Activated CD8-positive, alpha-beta memory T cell treated with anti-CD3 and anti-CD28 coated beads for 36 hours (primary cell): ENCODE measurements around the gene SLC1A2. TPM values are rescaled to one million over a fixed set of nuclear protein-coding genes. Genes with fewer than 3 reads are reported as not detected.

Experiments used
- CTCF ChIA-PET: fragments of 350-600 bp; sonication (Branson Sonifier 250); formaldehyde crosslinking; loops from one replicate; lab custom pipeline; 2021; ENCODE audit warnings: antibody characterized with exemption; lab: Charles Lee
- POLR2A ChIA-PET: fragments of 350-600 bp; sonication (Branson Sonifier 250); formaldehyde crosslinking; loops from one replicate; lab custom pipeline; 2021; ENCODE audit warnings: antibody characterized with exemption; lab: Charles Lee
- total RNA-seq, 2 experiments: library from RNA; stranded (reverse); gene quantifications; one replicate each; pipeline ENCODE4 v1.2.3, GENCODE V29; 2021

Gene SLC1A2
- total RNA-seq, 2 experiments from 2014 or later, result not detected

- ChIA-PET POLR2A (no interaction called here), CTCF (no interaction called here)
Measured at GRCh38 chr11:35265755-35266454, 153.5 kb downstream of the SLC1A2 start.

GRCh38 chr11:35262735-35263134, 156.6 kb downstream of the SLC1A2 start:
- ChIA-PET CTCF (no interaction called here), POLR2A (no interaction called here)

- POLR2A ChIA-PET, result no interaction called here
- CTCF ChIA-PET, result no interaction called here
Measured at GRCh38 chr11:35262056-35262455, 157.3 kb downstream of the SLC1A2 start.

GRCh38 chr11:35261197-35261596, 158.2 kb downstream of the SLC1A2 start:
- POLR2A ChIA-PET, result no interaction called here
- CTCF ChIA-PET, result interaction anchor here (0.9 kb wide), 1 partner anchor 15 kb away, joined by 4 read pairs; no protein-coding TSS in a partner anchor

DNA sequence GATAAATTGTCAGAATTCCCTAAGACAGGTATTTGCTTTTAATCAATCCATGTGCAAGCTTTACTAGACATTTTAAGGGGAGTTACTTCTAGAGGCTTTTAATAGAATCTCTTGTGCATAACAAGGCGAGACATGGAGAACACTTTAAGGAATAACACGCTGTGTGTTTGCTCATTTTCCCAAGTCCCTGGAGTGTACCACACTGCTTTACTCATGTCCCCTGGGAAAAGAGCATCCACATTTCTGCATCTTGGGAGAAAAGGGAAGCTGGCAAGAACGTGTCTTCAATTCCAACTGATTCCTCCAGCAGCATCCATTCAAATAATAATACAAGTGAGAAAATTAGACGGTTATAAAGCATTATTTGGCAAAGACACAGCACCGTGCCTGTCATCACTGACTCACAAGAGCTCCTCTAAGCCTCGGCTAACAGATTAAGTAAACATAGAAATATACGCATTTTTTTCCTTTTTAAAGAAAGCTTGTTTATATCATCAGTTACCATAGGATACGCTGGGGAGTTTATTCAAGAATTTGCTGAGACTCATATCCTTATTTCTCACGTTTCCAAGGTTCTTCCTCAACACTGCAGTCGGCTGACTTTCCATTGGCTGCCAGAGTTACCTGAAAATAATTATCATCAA, 158.9 kb downstream of the SLC1A2 start:
- ChIA-PET CTCF (interaction anchor here (0.9 kb wide), 1 partner anchor 14 kb away, joined by 4 read pairs; no protein-coding TSS in a partner anchor), POLR2A (no interaction called here)

- POLR2A ChIA-PET, result no interaction called here
- CTCF ChIA-PET, result no interaction called here
Measured at GRCh38 chr11:35259529-35259928, 159.8 kb downstream of the SLC1A2 start.

DNA sequence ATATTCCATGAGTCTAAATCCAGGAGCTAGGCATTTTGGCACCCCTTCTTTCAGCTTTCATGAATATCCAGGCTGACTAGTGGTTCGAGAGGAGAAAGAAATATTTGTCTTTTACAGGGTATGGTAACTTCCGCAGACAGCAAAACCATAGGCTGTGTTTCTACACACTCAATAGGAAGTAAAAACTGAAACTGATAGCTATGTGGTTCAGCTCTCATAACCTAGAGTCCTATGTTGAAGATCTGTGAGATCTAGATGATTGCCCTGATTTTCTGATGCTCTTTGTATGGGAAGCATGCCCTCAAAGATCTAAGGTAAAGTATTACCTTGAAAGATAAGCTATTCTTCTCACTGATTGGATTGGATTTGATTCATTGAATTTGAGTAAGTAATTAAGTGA, 162.1 kb downstream of the SLC1A2 start:
- ChIA-PET POLR2A (no interaction called here), CTCF (no interaction called here)

DNA sequence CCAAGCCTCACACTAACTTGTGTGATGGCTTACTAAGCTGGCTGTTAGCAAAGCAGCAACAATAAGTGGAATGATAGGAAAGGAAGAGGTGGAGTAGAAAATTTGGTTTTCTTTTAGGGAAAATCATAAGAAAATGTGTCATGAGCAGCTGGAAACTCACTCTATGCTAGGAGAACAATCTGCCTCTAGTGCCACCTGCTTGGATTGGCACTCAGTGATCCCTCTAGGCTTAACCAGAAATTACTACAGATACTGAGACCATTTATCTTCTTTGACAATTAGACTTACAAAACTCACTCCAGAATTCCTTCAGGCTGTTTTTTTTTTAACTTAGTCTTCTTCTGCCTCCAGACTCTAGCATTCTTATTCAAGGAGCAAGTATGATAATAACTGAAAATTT, 163.1 kb downstream of the SLC1A2 start:
- ChIA-PET CTCF (no interaction called here), POLR2A (no interaction called here)

DNA sequence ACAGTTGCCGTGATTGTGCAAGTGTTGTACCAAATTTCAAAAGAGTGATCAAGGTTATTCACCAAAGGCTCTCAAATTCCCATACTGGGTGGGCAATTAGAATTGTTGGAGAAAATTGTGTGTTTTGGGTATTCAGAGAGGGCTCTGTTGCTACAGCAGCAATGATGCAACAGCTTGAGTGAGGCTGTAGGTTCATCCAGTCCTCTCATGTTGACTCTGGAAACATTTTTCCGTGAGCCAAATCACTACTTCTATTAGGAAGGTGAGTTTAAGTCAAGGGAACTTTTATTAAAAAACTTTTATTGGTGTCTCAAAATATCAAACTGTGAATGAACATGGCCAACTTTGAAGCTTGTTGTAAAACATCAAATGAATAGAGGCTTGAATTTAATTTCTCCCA, 163.8 kb downstream of the SLC1A2 start:
- ChIA-PET CTCF (no interaction called here), POLR2A (no interaction called here)

GRCh38 chr11:35253237-35253636, 166.1 kb downstream of the SLC1A2 start:
- POLR2A ChIA-PET, result no interaction called here
- CTCF ChIA-PET, result no interaction called here

GRCh38 chr11:35250621-35251020, 168.7 kb downstream of the SLC1A2 start:
- POLR2A ChIA-PET, result no interaction called here
- CTCF ChIA-PET, result no interaction called here

DNA sequence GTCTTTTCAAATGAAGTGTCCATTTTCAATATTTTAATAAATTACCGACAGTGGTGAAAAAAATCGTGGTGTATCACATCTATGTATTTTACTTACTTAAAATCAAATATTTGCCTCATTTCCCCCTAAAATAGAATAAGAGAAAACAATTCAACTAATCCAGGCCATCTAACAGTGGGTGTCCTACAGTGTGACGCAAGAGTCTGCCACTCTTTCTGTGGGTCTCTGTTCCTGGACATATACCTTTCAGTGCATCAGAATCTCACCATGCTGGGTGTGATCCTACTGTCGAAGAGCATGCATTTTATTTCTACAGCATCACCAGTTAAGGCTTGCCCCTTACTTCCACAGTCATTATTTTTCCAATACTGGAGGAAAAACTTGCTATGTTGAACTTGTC, 169.2 kb downstream of the SLC1A2 start:
- ChIA-PET POLR2A (no interaction called here), CTCF (no interaction called here)

- CTCF ChIA-PET, result no interaction called here
Measured at GRCh38 chr11:35248558-35249323, 170.6 kb downstream of the SLC1A2 start.

DNA sequence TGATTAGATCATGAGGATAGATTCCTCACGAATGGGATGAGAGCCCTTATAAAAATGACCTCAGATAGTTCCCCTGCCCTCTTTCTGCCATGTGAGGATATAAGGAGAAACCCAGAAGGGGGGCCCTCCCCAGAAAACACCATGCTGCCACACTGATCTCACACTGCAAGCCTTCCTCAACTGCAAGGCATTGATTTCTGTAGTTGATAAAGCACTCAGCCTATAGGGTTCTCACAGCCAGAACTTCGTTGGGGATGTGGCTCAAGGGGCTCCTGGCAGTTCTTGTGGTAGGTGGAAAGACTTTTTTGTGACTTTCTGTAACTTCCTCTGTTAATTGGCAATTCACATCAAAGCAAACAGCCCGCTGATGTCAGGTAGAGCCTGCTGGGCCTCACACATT, 171.5 kb downstream of the SLC1A2 start:
- ChIA-PET CTCF (no interaction called here), POLR2A (no interaction called here)

More at GRCh38 chr11:35248558-35249323, 170.6 kb downstream of the SLC1A2 start:
- POLR2A ChIA-PET, result no interaction called here

- ChIA-PET CTCF (no interaction called here), POLR2A (no interaction called here)
Measured at GRCh38 chr11:35247428-35247827, 171.9 kb downstream of the SLC1A2 start.

GRCh38 chr11:35246745-35247144, 172.6 kb downstream of the SLC1A2 start:
- CTCF ChIA-PET, result interaction anchor here (1.0 kb wide), 1 partner anchor 14 kb away, joined by 4 read pairs; no protein-coding TSS in a partner anchor

DNA sequence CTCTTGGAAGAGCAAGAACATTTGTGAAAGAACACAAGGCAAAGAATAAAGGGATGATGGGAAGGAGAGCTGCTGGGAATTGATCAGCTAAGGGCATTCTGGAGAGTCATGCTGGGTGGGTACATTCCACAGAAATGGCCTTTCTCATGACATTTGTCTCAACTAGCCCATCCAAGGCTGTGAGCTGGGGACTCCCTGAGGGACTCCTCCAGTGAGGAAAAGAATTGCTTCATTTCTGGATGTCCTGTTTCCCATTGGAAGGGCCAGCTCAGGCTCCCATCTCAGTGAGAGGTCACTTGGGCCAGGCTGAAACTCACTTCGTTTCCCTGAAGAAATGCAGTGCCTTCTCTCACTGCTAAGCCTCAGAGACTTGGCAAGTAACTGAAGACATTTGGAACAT, 173.6 kb downstream of the SLC1A2 start:
- POLR2A ChIA-PET, result no interaction called here
- CTCF ChIA-PET, result interaction anchor here (1.0 kb wide), 1 partner anchor 15 kb away, joined by 4 read pairs; no protein-coding TSS in a partner anchor

More at GRCh38 chr11:35246745-35247144, 172.6 kb downstream of the SLC1A2 start:
- POLR2A ChIA-PET, result no interaction called here

GRCh38 chr11:35245056-35245455, 174.3 kb downstream of the SLC1A2 start:
- CTCF ChIA-PET, result no interaction called here
- POLR2A ChIA-PET, result no interaction called here

- ChIA-PET CTCF (no interaction called here), POLR2A (no interaction called here)
Measured at GRCh38 chr11:35243774-35244173, 175.6 kb downstream of the SLC1A2 start.
